Measurements from ENCODE around the gene ACAT2.
"Not testable (repeated sequence)": the region's sequence is repeated elsewhere in the genome, so short reads cannot be mapped to it uniquely, and the experiment has no call there.

ACAT2 gene

GRCh38 chr6:159732550-159732949 is 29.3 kb upstream of the ACAT2 start:
- not testable (repeated sequence) for DNase-seq

GRCh38 chr6:159733395-159733794 is 28.4 kb upstream of the ACAT2 start:
- DNase-seq: not testable (repeated sequence)

- no peak for DNase-seq
Measured at GRCh38 chr6:159736908-159737307, 24.9 kb upstream of the ACAT2 start.

- no peak for DNase-seq
Measured at GRCh38 chr6:159739341-159739740, 22.5 kb upstream of the ACAT2 start.

- DNase-seq: no peak
Measured at GRCh38 chr6:159742165-159742564, 19.7 kb upstream of the ACAT2 start.

- no peak for DNase-seq
Measured at GRCh38 chr6:159745081-159745480, 16.8 kb upstream of the ACAT2 start.

- no peak for DNase-seq
Measured at GRCh38 chr6:159746759-159747158, 15.1 kb upstream of the ACAT2 start.

- DNase-seq: not testable (repeated sequence)
Measured at GRCh38 chr6:159748127-159748526, 13.7 kb upstream of the ACAT2 start.

GRCh38 chr6:159751448-159751847 is 10.4 kb upstream of the ACAT2 start:
- no peak for DNase-seq

- DNase-seq: no peak
Measured at GRCh38 chr6:159753081-159753872, 8.6 kb upstream of the ACAT2 start.

- DNase-seq: no peak
Measured at GRCh38 chr6:159754401-159754800, 7.4 kb upstream of the ACAT2 start.

GRCh38 chr6:159754959-159755914 is 6.6 kb upstream of the ACAT2 start:
- DNase-seq: no peak

- DNase-seq: no peak
Measured at GRCh38 chr6:159756508-159756907, 5.3 kb upstream of the ACAT2 start.

GRCh38 chr6:159758031-159759001 is 3.5 kb upstream of the ACAT2 start:
- DNase-seq: no peak

GRCh38 chr6:159759645-159760044 is 2.2 kb upstream of the ACAT2 start:
- no peak for DNase-seq

- DNase-seq: no peak
Measured at GRCh38 chr6:159760602-159761057, 1.2 kb upstream of the ACAT2 start.

GRCh38 chr6:159761129-159761872 is 544 bp upstream of the ACAT2 start:
- peak; percentile 35 to 73 for DNase-seq

- no peak for DNase-seq
Measured at GRCh38 chr6:159762681-159763293, 942 bp downstream of the ACAT2 start.

- no peak for DNase-seq
Measured at GRCh38 chr6:159766906-159767305, 5.1 kb downstream of the ACAT2 start.

GRCh38 chr6:159769470-159769869 is 7.6 kb downstream of the ACAT2 start:
- DNase-seq: no peak

GRCh38 chr6:159772196-159772595 is 10.4 kb downstream of the ACAT2 start:
- no peak for DNase-seq

Measured in bone marrow (tissue), 2 donors.